Stimulated activated naive B cell treated with anti-CD40 and anti-IgM and Interleukin-4, amounts not matched to agents 10 μg/mL and 1 μg/mL and 100 μg/mL, for 72 hours (primary cell): ENCODE data around the gene METTL2A.
A peak's percentile ranks its signal among the peaks of the same experiment; 100 is the strongest.
"Not testable (repeated sequence)": the region's sequence is repeated elsewhere in the genome, so short reads cannot be mapped to it uniquely, and the experiment has no call there.

Experiments
- ATAC-seq, 2 donors: fragments of 150-1000 bp; cut with Tn5 transposase; replicated peaks; 2 replicates each; pipeline ENCODE4 v1.10.0; 2021; ENCODE audit warnings: moderate library complexity in 1 of 2
- DNase-seq: peaks from one replicate; pipeline ENCODE4 v3.0.0; 2021
- H3K27ac Mint-ChIP-seq: one replicate; pipeline ENCODE4 v1.8.0; 2022; ENCODE audit warnings: mild to moderate bottlenecking, mixed read lengths
- H3K27me3 Mint-ChIP-seq, 2 donors: one replicate each; pipeline ENCODE4 v1.8.0; 2022; ENCODE audit warnings: mixed read lengths in 2 of 2
- H3K36me3 Mint-ChIP-seq, 2 donors: one replicate each; pipeline ENCODE4 v1.8.0; 2022; ENCODE audit warnings: mixed read lengths in 2 of 2, mild to moderate bottlenecking in 1 of 2
- H3K4me1 Mint-ChIP-seq, 2 donors: one replicate each; pipeline ENCODE4 v1.8.0; 2022; ENCODE audit warnings: mixed read lengths in 2 of 2, mild to moderate bottlenecking in 1 of 2
- H3K4me3 Mint-ChIP-seq, 2 donors: one replicate each; pipeline ENCODE4 v1.8.0; 2022; ENCODE audit warnings: mild to moderate bottlenecking in 2 of 2, mixed read lengths in 2 of 2, moderate library complexity in 1 of 2
- H3K9me3 Mint-ChIP-seq, 2 donors: one replicate each; pipeline ENCODE4 v1.8.0; 2022; ENCODE audit warnings: mixed read lengths in 2 of 2, mild to moderate bottlenecking in 1 of 2

Gene METTL2A

DNA sequence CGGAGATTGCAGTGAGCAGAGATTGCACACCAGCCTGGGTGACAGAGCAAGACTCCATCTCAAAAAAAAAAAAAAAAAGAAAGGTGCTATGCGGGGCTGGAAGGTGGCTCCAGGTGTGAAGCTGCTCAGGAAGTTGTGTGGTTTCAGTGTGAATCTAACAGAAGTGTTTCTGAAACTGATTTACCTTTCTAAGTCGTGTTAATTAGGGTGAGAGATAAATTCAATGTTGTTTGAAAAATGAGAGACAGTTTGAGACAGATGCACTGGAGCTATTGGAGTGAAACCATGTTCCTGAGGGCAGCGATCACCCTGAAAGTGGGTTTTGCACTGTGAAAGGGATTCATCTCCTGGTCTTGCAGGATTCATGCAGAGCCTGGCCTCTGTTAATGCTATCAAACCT is 30.0 kb downstream of the METTL2A start:
- Mint-ChIP-seq H3K4me1 (peaks cover 14 to 25% of the 10 kb centered on the region in 2 donors), H3K4me3 (peak overlapping the region; percentile 36 to 45), H3K27ac (peak overlapping the region; percentile 87)
- not testable (repeated sequence) for H3K27me3 Mint-ChIP-seq, H3K36me3 Mint-ChIP-seq, H3K9me3 Mint-ChIP-seq, DNase-seq
- peak; percentile 13 to 14 for ATAC-seq

- not testable (repeated sequence) for H3K36me3 Mint-ChIP-seq, DNase-seq, H3K27me3 Mint-ChIP-seq, H3K9me3 Mint-ChIP-seq
- Mint-ChIP-seq H3K27ac (peak overlapping the region; percentile 87), H3K4me1 (peaks cover 14 to 25% of the 10 kb centered on the region in 2 donors), H3K4me3 (peak overlapping the region in 1 of 2 donors; percentile 28)
- peak; percentile 38 to 54 for ATAC-seq
Observed at GRCh38 chr17:62454111-62454510, 30.4 kb downstream of the METTL2A start.

- Mint-ChIP-seq H3K4me3 (no peak overlapping the region), H3K27ac (no peak overlapping the region), H3K9me3 (no peaks in the 10 kb centered on the region), H3K27me3 (no peaks in the 10 kb centered on the region), H3K36me3 (peaks cover 4 to 6% of the 10 kb centered on the region in 2 donors), H3K4me1 (peaks cover 16 to 25% of the 10 kb centered on the region in 2 donors)
- DNase-seq: no peak
- ATAC-seq: no peak
Observed at GRCh38 chr17:62456016-62456415, 32.3 kb downstream of the METTL2A start.

DNA sequence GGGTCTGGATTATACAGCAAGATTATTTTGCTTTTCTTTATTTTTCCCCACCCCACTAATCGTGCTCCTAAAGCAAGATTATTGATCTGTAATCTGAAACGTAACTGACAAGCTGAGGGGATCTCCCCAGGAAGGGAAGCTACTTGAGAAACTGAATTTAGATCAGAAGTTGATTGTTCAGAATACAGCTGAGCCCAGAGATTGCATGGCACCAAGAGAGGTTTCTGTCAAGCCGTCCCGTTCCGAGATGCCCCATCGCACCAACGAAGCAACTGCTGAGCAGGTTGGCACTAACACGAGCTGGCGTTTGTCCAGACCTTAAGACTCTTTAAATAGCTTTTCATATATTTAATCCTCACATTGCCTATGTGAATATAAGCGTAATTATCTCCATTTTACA is 34.8 kb downstream of the METTL2A start:
- ATAC-seq: peak in 1 of 2 donors; percentile 37
- Mint-ChIP-seq H3K4me1 (peaks cover 13 to 14% of the 10 kb centered on the region in 2 donors), H3K27ac (peak overlapping the region; percentile 37), H3K4me3 (peak overlapping the region; percentile 29 to 59)
- H3K9me3 Mint-ChIP-seq, DNase-seq, H3K36me3 Mint-ChIP-seq, H3K27me3 Mint-ChIP-seq: not testable (repeated sequence)

- H3K9me3 Mint-ChIP-seq, ATAC-seq, H3K27me3 Mint-ChIP-seq, H3K36me3 Mint-ChIP-seq, H3K4me3 Mint-ChIP-seq, H3K27ac Mint-ChIP-seq, DNase-seq, H3K4me1 Mint-ChIP-seq: not testable (repeated sequence)
Observed at GRCh38 chr17:62464422-62464821, 40.7 kb downstream of the METTL2A start.

DNA sequence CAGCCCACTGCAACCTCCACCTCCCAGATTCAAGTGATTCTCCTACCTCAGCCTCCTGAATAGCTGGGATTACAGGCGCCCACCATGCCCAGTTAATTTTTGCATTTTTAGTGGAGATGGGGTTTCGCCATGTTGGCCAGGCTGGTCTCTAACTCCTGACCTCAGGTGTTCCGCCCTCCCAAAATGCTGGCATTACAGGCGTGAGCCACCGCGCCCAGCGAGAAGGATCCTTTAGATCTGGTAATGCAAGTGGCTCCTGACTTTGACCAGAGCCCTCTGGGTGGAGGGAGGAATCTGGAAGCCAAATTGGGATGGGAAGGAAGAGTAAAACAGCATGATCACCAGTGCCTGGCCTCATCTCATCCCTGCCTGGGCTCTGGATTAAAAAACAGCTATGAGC is 41.6 kb downstream of the METTL2A start:
- peak overlapping the region; percentile 47 for H3K27ac Mint-ChIP-seq
- not testable (repeated sequence) for DNase-seq, H3K36me3 Mint-ChIP-seq, H3K4me3 Mint-ChIP-seq, H3K4me1 Mint-ChIP-seq, ATAC-seq, H3K9me3 Mint-ChIP-seq, H3K27me3 Mint-ChIP-seq

GRCh38 chr17:62470666-62471379 is 47.1 kb downstream of the METTL2A start:
- H3K27me3 Mint-ChIP-seq, H3K4me1 Mint-ChIP-seq, H3K9me3 Mint-ChIP-seq, H3K4me3 Mint-ChIP-seq, H3K27ac Mint-ChIP-seq, H3K36me3 Mint-ChIP-seq: not testable (repeated sequence)
- ATAC-seq (peak; percentile 65 to 71), DNase-seq (peak; percentile 47)

GRCh38 chr17:62471380-62471880 is 47.7 kb downstream of the METTL2A start:
- H3K27me3 Mint-ChIP-seq, H3K4me3 Mint-ChIP-seq, H3K4me1 Mint-ChIP-seq, H3K9me3 Mint-ChIP-seq, H3K27ac Mint-ChIP-seq, DNase-seq, H3K36me3 Mint-ChIP-seq: not testable (repeated sequence)
- peak in 1 of 2 donors; percentile 4 for ATAC-seq

DNA sequence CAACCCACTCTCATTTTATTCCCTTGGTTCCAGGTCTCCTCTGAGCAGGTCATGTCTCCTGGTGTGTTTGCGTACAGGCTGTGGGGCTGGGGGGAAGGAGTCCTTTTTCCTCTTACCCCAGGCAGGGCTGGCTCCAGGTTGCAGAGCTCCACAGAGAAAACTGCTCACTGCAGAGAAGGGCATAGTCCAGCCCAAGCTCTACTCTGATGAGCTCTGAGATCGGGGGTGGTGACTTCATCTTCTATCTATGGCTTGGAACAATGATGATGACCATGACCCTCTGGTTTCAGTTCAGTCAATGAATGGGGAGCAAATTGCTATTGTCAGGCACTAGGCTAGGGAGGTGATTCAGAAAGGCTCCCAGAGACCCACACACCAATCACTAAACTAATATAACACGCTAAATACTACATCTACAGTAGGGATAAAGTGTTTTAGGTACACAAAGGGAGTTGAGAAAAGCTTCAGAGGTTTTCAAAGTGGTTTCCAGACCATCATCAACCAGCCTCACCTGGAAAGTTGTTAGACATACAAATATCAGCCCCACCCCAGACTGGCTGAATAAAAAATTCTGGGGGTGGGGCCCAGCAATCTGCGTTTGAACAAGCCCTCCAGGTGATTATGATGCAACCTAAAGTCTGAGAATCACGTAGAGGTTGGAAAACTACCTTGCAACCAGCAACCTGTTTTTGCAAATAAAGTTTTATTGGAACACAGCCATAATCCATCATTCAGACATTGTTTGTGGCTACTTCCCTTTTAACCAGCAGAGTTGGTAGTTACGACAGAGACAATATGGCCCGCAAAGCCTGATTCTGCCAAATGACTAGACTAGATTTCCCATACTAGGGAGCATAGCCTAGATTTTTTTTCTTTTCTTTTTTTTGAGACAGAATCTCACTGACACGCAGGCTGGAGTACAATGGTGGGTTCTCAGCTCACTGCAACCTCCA is 49.6 kb downstream of the METTL2A start:
- H3K27ac Mint-ChIP-seq, H3K4me3 Mint-ChIP-seq, H3K27me3 Mint-ChIP-seq, H3K9me3 Mint-ChIP-seq, ATAC-seq, DNase-seq, H3K36me3 Mint-ChIP-seq: not testable (repeated sequence)
- peaks cover 10 to 19% of the 10 kb centered on the region in 2 donors for H3K4me1 Mint-ChIP-seq

DNA sequence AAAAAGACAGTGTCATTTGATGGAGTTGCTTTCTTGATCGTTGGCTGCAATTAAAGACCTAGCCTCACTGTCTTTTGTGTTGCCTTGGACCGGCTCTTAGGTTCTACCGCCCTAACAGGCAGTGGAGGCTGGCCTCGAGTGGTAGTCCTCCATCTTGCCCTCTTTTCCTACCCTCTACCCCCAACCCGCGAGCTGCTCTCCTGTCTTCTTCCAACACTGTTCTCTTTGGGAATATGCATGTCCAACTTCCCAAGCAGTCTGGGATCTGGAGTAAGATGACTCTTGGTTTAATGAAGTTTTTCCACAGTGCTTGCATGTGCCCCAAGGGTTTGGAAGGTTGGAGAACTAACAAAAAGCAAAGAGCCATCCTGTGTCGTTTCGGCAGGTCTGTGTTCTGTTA is 53.4 kb downstream of the METTL2A start:
- Mint-ChIP-seq H3K4me1 (peaks cover 12 to 28% of the 10 kb centered on the region in 2 donors), H3K27ac (peak overlapping the region; percentile 73), H3K4me3 (peak overlapping the region; percentile 78 to 84)
- not testable (repeated sequence) for H3K27me3 Mint-ChIP-seq, DNase-seq, H3K9me3 Mint-ChIP-seq, H3K36me3 Mint-ChIP-seq, ATAC-seq

GRCh38 chr17:62477718-62478408 is 54.2 kb downstream of the METTL2A start:
- H3K27me3 Mint-ChIP-seq, H3K36me3 Mint-ChIP-seq, H3K9me3 Mint-ChIP-seq: not testable (repeated sequence)
- peak overlapping the region; percentile 78 to 84 for H3K4me3 Mint-ChIP-seq
- ATAC-seq: peak; percentile 44 to 45
- peaks cover 15 to 34% of the 10 kb centered on the region in 2 donors for H3K4me1 Mint-ChIP-seq
- peak; percentile 31 for DNase-seq
- peak overlapping the region; percentile 73 for H3K27ac Mint-ChIP-seq

GRCh38 chr17:62478424-62478879 is 54.8 kb downstream of the METTL2A start, which contains the start of gene TLK2:
Gene TLK2, plus strand, starts transcription at chr17:62478825. Its CDS starts 2,301 bp downstream, at chr17:62481126.
- H3K9me3 Mint-ChIP-seq: no peaks in the 10 kb centered on the region
- H3K4me3 Mint-ChIP-seq: peak within 1 kb of the TSS; percentile 84 to 86
- H3K36me3 Mint-ChIP-seq: peaks cover 6 to 13% of the 10 kb centered on the region in 2 donors
- peak; percentile 77 for DNase-seq
- peak; percentile 85 to 86 for ATAC-seq
- H3K4me1 Mint-ChIP-seq: peaks cover 13 to 34% of the 10 kb centered on the region in 2 donors
- H3K27me3 Mint-ChIP-seq: no peaks in the 10 kb centered on the region
- peak within 1 kb of the TSS; percentile 94 for H3K27ac Mint-ChIP-seq

DNA sequence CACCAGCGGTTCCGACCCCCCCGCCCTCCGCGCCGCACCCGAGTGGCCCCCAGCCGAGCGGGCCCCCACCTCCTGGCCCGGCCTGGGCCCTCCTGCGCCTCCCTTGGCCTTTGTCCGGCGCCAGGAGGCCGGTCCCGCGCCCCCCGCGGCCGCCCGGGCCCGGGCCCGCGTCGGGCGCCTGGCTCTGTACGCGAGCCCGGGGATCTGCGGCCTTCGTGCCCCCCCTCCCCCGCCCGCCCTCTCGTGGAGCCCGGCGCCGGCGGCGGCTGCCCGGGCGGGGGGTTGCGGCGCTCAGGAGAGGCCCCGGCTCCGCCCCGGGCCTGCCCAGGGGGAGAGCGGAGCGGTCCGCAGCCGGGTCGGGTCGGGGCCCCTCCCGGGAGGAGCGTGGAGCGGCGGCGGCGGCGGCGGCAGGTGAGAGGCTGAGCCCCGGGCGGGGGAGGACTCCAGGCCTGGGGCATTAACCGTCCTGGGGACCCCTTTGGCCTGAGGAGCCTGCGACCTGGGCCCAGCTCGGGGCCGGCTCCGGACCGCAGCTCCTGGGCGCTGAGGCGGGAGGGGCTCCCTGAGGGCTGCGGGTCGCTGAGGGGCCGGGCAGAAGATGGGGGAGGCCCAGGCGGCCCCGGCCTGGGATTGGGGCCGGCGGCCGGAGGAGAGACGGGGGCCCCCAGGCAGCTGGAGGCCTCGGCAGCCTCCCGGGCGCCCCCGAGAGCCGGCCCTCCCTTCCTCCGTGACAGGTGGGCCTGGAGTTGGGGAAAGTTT is 55.4 kb downstream of the METTL2A start:
- H3K9me3 Mint-ChIP-seq, H3K27me3 Mint-ChIP-seq: not testable (repeated sequence)
- Mint-ChIP-seq H3K4me1 (peaks cover 13 to 34% of the 10 kb centered on the region in 2 donors), H3K27ac (peak overlapping the region; percentile 94), H3K4me3 (peak overlapping the region; percentile 84 to 86), H3K36me3 (peaks cover 6 to 18% of the 10 kb centered on the region in 2 donors)
- peak; percentile 36 to 41 for ATAC-seq
- DNase-seq: peak; percentile 34
